ENCODE measurements around the gene AMFR. TPM values are rescaled to one million over a fixed set of nuclear protein-coding genes. Genes with fewer than 3 reads are reported as not detected.

AMFR gene
- total and polyA plus RNA-seq, 4 donors, result 43.3 to 309 (median 98.4) TPM

DNA sequence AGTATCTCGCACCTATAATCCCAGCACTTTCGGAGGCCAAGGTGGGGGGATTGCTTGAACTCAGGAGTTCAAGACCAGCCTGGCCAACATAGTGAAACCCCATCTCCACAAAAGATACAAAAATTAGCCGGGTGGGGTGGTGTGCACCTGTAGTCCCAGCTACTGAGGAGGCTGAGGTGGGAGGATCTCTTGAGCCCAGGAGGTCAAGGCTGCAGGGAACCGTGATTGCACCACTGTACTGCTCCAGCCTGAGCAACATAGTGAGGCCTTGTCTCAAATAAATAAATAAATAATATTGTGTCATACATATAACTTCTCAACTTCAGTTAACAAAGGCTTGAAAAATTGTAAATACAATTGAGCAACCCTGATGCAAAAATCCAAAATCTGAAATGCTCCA lies 8.2 kb downstream of the AMFR start:
- Histone ChIP-seq H3K4me3 (ENCODE audit: low read depth in 1 of 3, low read length in 3 of 3) (no peak overlapping the region), H3K36me3 (ENCODE audit: control insufficient read depth in 4 of 4, insufficient read depth in 3 of 4, low read depth in 1 of 4, low read length in 3 of 4) (peaks cover 2 to 5% (median 3%) of the 10 kb centered on the region in 4 donors), H3K9me3 (ENCODE audit: control insufficient read depth in 4 of 4, low read length in 3 of 4) (no peaks in the 10 kb centered on the region), H3K27ac (ENCODE audit: low read depth in 1 of 2, low read length in 2 of 2) (no peak overlapping the region), H3K9ac (ENCODE audit: low read depth in 1 of 2, low read length in 2 of 2) (no peak overlapping the region), H3K27me3 (ENCODE audit: control insufficient read depth in 4 of 4, insufficient read depth in 4 of 4, low read length in 3 of 4) (no peaks in the 10 kb centered on the region), H3K4me1 (ENCODE audit: control insufficient read depth in 4 of 4, insufficient read depth in 4 of 4, low read length in 3 of 4) (peaks cover 0 to 11% (median 6%) of the 10 kb centered on the region in 4 donors)
- WGBS, result 94% methylated on average over 4 of the region's 4 CpGs
- no peak for DNase-seq (ENCODE audit: low spot score)
- no peak for TF ChIP-seq JUND (IDR thresholded peaks at IDR 0.05)
- TF ChIP-seq FOXA2 (IDR thresholded peaks at IDR 0.05), result no peak
- TF ChIP-seq SP1 (IDR thresholded peaks at IDR 0.05), result no peak
- TF ChIP-seq, protein P1, sequence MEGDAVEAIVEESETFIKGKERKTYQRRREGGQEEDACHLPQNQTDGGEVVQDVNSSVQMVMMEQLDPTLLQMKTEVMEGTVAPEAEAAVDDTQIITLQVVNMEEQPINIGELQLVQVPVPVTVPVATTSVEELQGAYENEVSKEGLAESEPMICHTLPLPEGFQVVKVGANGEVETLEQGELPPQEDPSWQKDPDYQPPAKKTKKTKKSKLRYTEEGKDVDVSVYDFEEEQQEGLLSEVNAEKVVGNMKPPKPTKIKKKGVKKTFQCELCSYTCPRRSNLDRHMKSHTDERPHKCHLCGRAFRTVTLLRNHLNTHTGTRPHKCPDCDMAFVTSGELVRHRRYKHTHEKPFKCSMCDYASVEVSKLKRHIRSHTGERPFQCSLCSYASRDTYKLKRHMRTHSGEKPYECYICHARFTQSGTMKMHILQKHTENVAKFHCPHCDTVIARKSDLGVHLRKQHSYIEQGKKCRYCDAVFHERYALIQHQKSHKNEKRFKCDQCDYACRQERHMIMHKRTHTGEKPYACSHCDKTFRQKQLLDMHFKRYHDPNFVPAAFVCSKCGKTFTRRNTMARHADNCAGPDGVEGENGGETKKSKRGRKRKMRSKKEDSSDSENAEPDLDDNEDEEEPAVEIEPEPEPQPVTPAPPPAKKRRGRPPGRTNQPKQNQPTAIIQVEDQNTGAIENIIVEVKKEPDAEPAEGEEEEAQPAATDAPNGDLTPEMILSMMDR (IDR thresholded peaks at IDR 0.05; ENCODE audit: low read depth, low read length, missing input control), result no peak
- TF ChIP-seq HNF4A (conservative IDR thresholded peaks at IDR 0.05), result no peak
- TF ChIP-seq, protein P2, sequence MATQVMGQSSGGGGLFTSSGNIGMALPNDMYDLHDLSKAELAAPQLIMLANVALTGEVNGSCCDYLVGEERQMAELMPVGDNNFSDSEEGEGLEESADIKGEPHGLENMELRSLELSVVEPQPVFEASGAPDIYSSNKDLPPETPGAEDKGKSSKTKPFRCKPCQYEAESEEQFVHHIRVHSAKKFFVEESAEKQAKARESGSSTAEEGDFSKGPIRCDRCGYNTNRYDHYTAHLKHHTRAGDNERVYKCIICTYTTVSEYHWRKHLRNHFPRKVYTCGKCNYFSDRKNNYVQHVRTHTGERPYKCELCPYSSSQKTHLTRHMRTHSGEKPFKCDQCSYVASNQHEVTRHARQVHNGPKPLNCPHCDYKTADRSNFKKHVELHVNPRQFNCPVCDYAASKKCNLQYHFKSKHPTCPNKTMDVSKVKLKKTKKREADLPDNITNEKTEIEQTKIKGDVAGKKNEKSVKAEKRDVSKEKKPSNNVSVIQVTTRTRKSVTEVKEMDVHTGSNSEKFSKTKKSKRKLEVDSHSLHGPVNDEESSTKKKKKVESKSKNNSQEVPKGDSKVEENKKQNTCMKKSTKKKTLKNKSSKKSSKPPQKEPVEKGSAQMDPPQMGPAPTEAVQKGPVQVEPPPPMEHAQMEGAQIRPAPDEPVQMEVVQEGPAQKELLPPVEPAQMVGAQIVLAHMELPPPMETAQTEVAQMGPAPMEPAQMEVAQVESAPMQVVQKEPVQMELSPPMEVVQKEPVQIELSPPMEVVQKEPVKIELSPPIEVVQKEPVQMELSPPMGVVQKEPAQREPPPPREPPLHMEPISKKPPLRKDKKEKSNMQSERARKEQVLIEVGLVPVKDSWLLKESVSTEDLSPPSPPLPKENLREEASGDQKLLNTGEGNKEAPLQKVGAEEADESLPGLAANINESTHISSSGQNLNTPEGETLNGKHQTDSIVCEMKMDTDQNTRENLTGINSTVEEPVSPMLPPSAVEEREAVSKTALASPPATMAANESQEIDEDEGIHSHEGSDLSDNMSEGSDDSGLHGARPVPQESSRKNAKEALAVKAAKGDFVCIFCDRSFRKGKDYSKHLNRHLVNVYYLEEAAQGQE (IDR thresholded peaks at IDR 0.05), result no peak
- no peak for TF ChIP-seq YY1 (IDR thresholded peaks at IDR 0.05)
- TF ChIP-seq EGR1 (IDR thresholded peaks at IDR 0.05; ENCODE audit: low read depth in 2 of 2), result no peak

DNA sequence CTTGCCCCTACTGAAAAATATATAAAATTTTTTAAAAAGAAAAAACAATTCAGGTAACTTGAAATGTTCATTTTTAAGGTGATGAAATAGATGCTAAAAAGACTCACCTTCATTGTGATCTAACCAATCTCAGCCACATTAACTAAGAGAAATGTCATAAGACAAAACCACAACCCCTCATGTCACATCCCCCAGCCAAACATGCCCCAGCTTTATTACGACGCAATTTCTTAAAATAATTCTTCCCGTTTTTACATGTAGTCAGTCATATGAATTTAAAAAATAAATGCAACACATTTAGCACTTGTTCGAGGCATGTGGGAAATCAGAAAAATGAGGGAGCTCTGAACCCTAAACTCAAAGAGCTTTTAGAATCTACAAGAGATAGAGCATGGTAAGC lies 9.5 kb downstream of the AMFR start:
- no peaks in the 10 kb centered on the region for H3K27me3 ChIP-seq (ENCODE audit: control insufficient read depth in 4 of 4, insufficient read depth in 4 of 4, low read length in 3 of 4)
- peaks cover 0 to 15% (median 5%) of the 10 kb centered on the region in 4 donors for H3K4me1 ChIP-seq (ENCODE audit: control insufficient read depth in 4 of 4, insufficient read depth in 4 of 4, low read length in 3 of 4)
- H3K9me3 ChIP-seq (ENCODE audit: control insufficient read depth in 4 of 4, low read length in 3 of 4), result no peaks in the 10 kb centered on the region
- peaks cover 2 to 12% (median 9%) of the 10 kb centered on the region in 4 donors for H3K36me3 ChIP-seq (ENCODE audit: control insufficient read depth in 4 of 4, insufficient read depth in 3 of 4, low read depth in 1 of 4, low read length in 3 of 4)
- 83% methylated on average over 4 of the region's 4 CpGs for WGBS
- DNase-seq (ENCODE audit: low spot score), result no peak
- H3K4me3 ChIP-seq (ENCODE audit: low read depth in 1 of 3, low read length in 3 of 3), result no peak overlapping the region
- TF ChIP-seq EGR1 (IDR thresholded peaks at IDR 0.05; ENCODE audit: low read depth in 2 of 2) (no peak), TAF1 (conservative IDR thresholded peaks at IDR 0.05) (no peak), HNF4G (IDR thresholded peaks at IDR 0.05) (no peak), RAD21 (IDR thresholded peaks at IDR 0.05) (no peak), SP1 (IDR thresholded peaks at IDR 0.05) (no peak), FOXA1 (IDR thresholded peaks at IDR 0.05) (no peak), GABPA (IDR thresholded peaks at IDR 0.05 in 1 of 2, conservative IDR thresholded peaks at IDR 0.05 in 1 of 2) (no peak), NR2F2 (IDR thresholded peaks at IDR 0.05) (no peak), HNF4A (conservative IDR thresholded peaks at IDR 0.05) (no peak), YY1 (IDR thresholded peaks at IDR 0.05) (no peak), FOXA2 (IDR thresholded peaks at IDR 0.05) (no peak), JUND (IDR thresholded peaks at IDR 0.05) (no peak), RXRA (IDR thresholded peaks at IDR 0.05) (no peak)
- TF ChIP-seq, protein P3, sequence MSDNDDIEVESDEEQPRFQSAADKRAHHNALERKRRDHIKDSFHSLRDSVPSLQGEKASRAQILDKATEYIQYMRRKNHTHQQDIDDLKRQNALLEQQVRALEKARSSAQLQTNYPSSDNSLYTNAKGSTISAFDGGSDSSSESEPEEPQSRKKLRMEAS (IDR thresholded peaks at IDR 0.05), result no peak
- TF ChIP-seq, protein P4, sequence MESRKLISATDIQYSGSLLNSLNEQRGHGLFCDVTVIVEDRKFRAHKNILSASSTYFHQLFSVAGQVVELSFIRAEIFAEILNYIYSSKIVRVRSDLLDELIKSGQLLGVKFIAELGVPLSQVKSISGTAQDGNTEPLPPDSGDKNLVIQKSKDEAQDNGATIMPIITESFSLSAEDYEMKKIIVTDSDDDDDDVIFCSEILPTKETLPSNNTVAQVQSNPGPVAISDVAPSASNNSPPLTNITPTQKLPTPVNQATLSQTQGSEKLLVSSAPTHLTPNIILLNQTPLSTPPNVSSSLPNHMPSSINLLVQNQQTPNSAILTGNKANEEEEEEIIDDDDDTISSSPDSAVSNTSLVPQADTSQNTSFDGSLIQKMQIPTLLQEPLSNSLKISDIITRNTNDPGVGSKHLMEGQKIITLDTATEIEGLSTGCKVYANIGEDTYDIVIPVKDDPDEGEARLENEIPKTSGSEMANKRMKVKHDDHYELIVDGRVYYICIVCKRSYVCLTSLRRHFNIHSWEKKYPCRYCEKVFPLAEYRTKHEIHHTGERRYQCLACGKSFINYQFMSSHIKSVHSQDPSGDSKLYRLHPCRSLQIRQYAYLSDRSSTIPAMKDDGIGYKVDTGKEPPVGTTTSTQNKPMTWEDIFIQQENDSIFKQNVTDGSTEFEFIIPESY (IDR thresholded peaks at IDR 0.05), result no peak
- TF ChIP-seq, protein P5, sequence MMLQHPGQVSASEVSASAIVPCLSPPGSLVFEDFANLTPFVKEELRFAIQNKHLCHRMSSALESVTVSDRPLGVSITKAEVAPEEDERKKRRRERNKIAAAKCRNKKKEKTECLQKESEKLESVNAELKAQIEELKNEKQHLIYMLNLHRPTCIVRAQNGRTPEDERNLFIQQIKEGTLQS (IDR thresholded peaks at IDR 0.05), result no peak
- TF ChIP-seq, protein P2 (IDR thresholded peaks at IDR 0.05), result no peak
- TF ChIP-seq, protein P1 (IDR thresholded peaks at IDR 0.05; ENCODE audit: low read depth, low read length, missing input control), result no peak
- no peak overlapping the region for H3K27ac ChIP-seq (ENCODE audit: low read depth in 1 of 2, low read length in 2 of 2)
- H3K9ac ChIP-seq (ENCODE audit: low read depth in 1 of 2, low read length in 2 of 2), result no peak overlapping the region

Measured in liver (tissue), 9 donors.